Trophoblast cell (in vitro differentiated cells and primary cell): ENCODE measurements around the gene CAPN14.
"Not testable (repeated sequence)": the region's sequence is repeated elsewhere in the genome, so short reads cannot be mapped to it uniquely, and the experiment has no call there.

Source experiments
- DNase-seq, 2 donors: peaks; one replicate each; pipeline ENCODE4 v3.0.0-alpha.2; 2016
- H2AFZ ChIP-seq: 2 replicates; pipeline ENCODE4 v1.6.1; 2013; ENCODE audit warnings: low read length, moderate library complexity, mild to moderate bottlenecking; ENCODE audit not compliant: insufficient read depth, poor library complexity
- H2AK5ac ChIP-seq: 2 replicates; pipeline ENCODE4 v1.6.1; 2013; ENCODE audit warnings: mild to moderate bottlenecking, low read length
- H2BK120ac ChIP-seq: 2 replicates; pipeline ENCODE4 v1.6.1; 2013; ENCODE audit warnings: low read length, mild to moderate bottlenecking, moderate library complexity; ENCODE audit not compliant: insufficient read depth, poor library complexity
- H2BK12ac ChIP-seq: 2 replicates; pipeline ENCODE4 v1.6.1; 2013; ENCODE audit warnings: mild to moderate bottlenecking, low read length, moderate library complexity
- H2BK5ac ChIP-seq: 2 replicates; pipeline ENCODE4 v1.6.1; 2013; ENCODE audit warnings: low read length, low read depth, moderate library complexity, mild to moderate bottlenecking; ENCODE audit not compliant: poor library complexity
- H3K14ac ChIP-seq: 2 replicates; pipeline ENCODE4 v1.6.1; 2013; ENCODE audit warnings: mild to moderate bottlenecking, low read length
- H3K18ac ChIP-seq: 2 replicates; pipeline ENCODE4 v1.6.1; 2013; ENCODE audit warnings: mild to moderate bottlenecking, low read length
- H3K23ac ChIP-seq: 2 replicates; pipeline ENCODE4 v1.6.1; 2013; ENCODE audit warnings: low read length
- H3K27ac ChIP-seq: 2 replicates; pipeline ENCODE4 v1.5.1; 2013; ENCODE audit warnings: low read depth, mild to moderate bottlenecking, inconsistent platforms, low read length, moderate library complexity
- H3K27me3 ChIP-seq: 2 replicates; pipeline ENCODE4 v1.6.1; 2013; ENCODE audit warnings: inconsistent platforms, mild to moderate bottlenecking, low read length, moderate library complexity; ENCODE audit not compliant: insufficient read depth
- H3K36me3 ChIP-seq, 2 experiments: 1 replicate in 1 of 2; 2 replicates in 1 of 2; pipeline ENCODE4 v1.6.1; 2013; ENCODE audit warnings: low read length in 2 of 2, mild to moderate bottlenecking in 2 of 2, moderate library complexity in 1 of 2; ENCODE audit not compliant: insufficient read depth in 2 of 2, control insufficient read depth in 1 of 2
- H3K4ac ChIP-seq: 2 replicates; pipeline ENCODE4 v1.6.1; 2013; ENCODE audit warnings: low read depth, mild to moderate bottlenecking, low read length, moderate library complexity
- H3K4me1 ChIP-seq, 2 experiments: 1 replicate in 1 of 2; 2 replicates in 1 of 2; pipeline ENCODE4 v1.6.1; 2013; ENCODE audit warnings: low read length in 2 of 2, mild to moderate bottlenecking in 2 of 2, moderate library complexity in 1 of 2; ENCODE audit not compliant: insufficient read depth in 2 of 2, control insufficient read depth in 1 of 2
- H3K4me2 ChIP-seq: 2 replicates; pipeline ENCODE4 v1.6.1; 2013; ENCODE audit warnings: inconsistent platforms, mild to moderate bottlenecking, low read length, moderate library complexity
- H3K4me3 ChIP-seq: 2 replicates; pipeline ENCODE4 v1.5.1; 2013; ENCODE audit warnings: mild to moderate bottlenecking, low read depth, low read length, inconsistent platforms
- H3K79me1 ChIP-seq: one replicate; pipeline ENCODE4 v1.6.1; 2013; ENCODE audit warnings: low read length
- H3K79me2 ChIP-seq: 2 replicates; pipeline ENCODE4 v1.6.1; 2013; ENCODE audit warnings: low read length, mild to moderate bottlenecking; ENCODE audit not compliant: control insufficient read depth, insufficient read depth, poor library complexity
- H3K9ac ChIP-seq: 2 replicates; pipeline ENCODE4 v1.6.1; 2013; ENCODE audit warnings: mild to moderate bottlenecking, low read length
- H3K9me3 ChIP-seq: 2 replicates; pipeline ENCODE4 v1.6.1; 2013; ENCODE audit warnings: low read depth, mild to moderate bottlenecking, control low read depth, inconsistent platforms, low read length; ENCODE audit not compliant: insufficient read depth
- H4K12ac ChIP-seq: 2 replicates; pipeline ENCODE4 v1.6.1; 2013; ENCODE audit warnings: low read depth, mild to moderate bottlenecking, low read length, moderate library complexity
- H4K8ac ChIP-seq: 2 replicates; pipeline ENCODE4 v1.6.1; 2013; ENCODE audit warnings: low read depth, mild to moderate bottlenecking, low read length, moderate library complexity
- H4K91ac ChIP-seq: one replicate; pipeline ENCODE4 v1.6.1; 2013; ENCODE audit warnings: low read depth, mild to moderate bottlenecking, low read length, moderate library complexity
- WGBS: extraction: QIAGEN DNeasy Blood & Tissue Kit; methylation state at CpG from one replicate; pipeline ENCODE4 v1.1.7; 2013; ENCODE audit warnings: missing lambda C conversion rate; ENCODE audit not compliant: insufficient read length, insufficient coverage; ENCODE audit errors: extremely low coverage; 5-methylcytosine and 5-hydroxymethylcytosine counted together

Gene CAPN14

GRCh38 chr2:31189141-31189540 is 28.2 kb downstream of the CAPN14 start:
- no peak for DNase-seq
- no peak overlapping the region for H3K4me2 ChIP-seq
- WGBS: no CpG with 5 or more reads among the region's 4 CpGs
- no peaks in the 10 kb centered on the region for H3K4me1 ChIP-seq
- H3K23ac ChIP-seq: no peak overlapping the region
- no peak overlapping the region for H3K9ac ChIP-seq
- H3K9me3 ChIP-seq: no peaks in the 10 kb centered on the region
- H4K12ac ChIP-seq: no peak overlapping the region
- no peak overlapping the region for H4K8ac ChIP-seq
- H2BK5ac ChIP-seq: no peak overlapping the region
- H2AK5ac ChIP-seq: no peak overlapping the region
- no peak overlapping the region for H3K14ac ChIP-seq
- H2BK12ac ChIP-seq: no peak overlapping the region
- H3K79me2 ChIP-seq: no peaks in the 10 kb centered on the region
- H3K4ac ChIP-seq: no peak overlapping the region
- no peak overlapping the region for H3K27ac ChIP-seq
- H3K27me3 ChIP-seq: no peaks in the 10 kb centered on the region
- no peaks in the 10 kb centered on the region for H3K36me3 ChIP-seq
- no peak overlapping the region for H4K91ac ChIP-seq
- H2AFZ ChIP-seq: no peak overlapping the region
- no peak overlapping the region for H2BK120ac ChIP-seq
- no peak overlapping the region for H3K4me3 ChIP-seq
- H3K18ac ChIP-seq: no peak overlapping the region
- H3K79me1 ChIP-seq: no peaks in the 10 kb centered on the region

DNA sequence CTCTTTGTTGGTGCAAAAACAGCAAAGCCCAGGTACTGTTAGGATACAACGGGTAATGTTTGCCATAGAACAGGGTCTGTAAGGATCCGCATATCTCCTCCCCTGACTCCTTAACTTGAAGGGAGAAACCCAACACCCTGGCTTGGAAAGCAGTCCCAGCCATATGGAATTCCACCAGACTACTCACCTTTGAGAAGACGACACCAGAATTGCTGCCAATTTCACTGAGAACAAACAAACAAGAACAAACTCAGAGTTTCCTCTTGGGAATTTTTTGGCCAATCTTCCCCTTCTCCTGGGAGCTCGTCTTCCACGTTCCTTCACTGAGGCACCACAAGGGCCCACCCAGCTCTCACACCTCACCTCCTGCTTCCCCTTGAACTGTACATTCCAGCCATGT is 29.2 kb downstream of the CAPN14 start:
- no peak overlapping the region for H2BK12ac ChIP-seq
- H4K12ac ChIP-seq: no peak overlapping the region
- H3K23ac ChIP-seq: no peak overlapping the region
- H3K18ac ChIP-seq: no peak overlapping the region
- H2AFZ ChIP-seq: no peak overlapping the region
- no peak overlapping the region for H3K27ac ChIP-seq
- no peak overlapping the region for H2BK120ac ChIP-seq
- H3K79me2 ChIP-seq: no peaks in the 10 kb centered on the region
- no peaks in the 10 kb centered on the region for H3K79me1 ChIP-seq
- no peak overlapping the region for H4K8ac ChIP-seq
- H3K9me3 ChIP-seq: no peaks in the 10 kb centered on the region
- H3K14ac ChIP-seq: no peak overlapping the region
- H3K4me3 ChIP-seq: no peak overlapping the region
- H3K4me2 ChIP-seq: no peak overlapping the region
- no CpG with 5 or more reads among the region's 5 CpGs for WGBS
- no peaks in the 10 kb centered on the region for H3K4me1 ChIP-seq
- no peaks in the 10 kb centered on the region for H3K27me3 ChIP-seq
- no peak overlapping the region for H4K91ac ChIP-seq
- no peak overlapping the region for H2BK5ac ChIP-seq
- no peak overlapping the region for H3K4ac ChIP-seq
- no peak for DNase-seq
- no peak overlapping the region for H3K9ac ChIP-seq
- no peaks in the 10 kb centered on the region for H3K36me3 ChIP-seq
- H2AK5ac ChIP-seq: no peak overlapping the region

DNA sequence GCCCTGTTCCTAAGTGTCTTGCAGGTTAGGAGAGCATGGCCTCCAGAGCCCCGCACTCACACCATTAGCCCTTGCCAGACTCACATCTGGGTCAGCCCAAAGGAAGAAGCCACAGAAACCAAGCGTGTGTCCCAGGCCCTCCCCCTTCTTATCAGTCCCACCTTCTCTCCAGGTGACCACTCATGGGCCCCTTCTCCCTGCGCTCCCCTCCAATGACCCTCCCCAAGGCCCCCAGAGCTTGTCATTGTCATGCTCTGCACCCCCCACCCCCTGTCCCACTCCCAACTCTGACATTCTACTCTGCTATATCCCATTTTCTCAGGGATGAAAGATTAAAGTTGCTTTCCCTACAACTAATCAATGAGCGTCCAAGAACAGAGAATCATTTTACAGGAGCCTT is 30.1 kb downstream of the CAPN14 start:
- no peaks in the 10 kb centered on the region for H3K27me3 ChIP-seq
- H3K9ac ChIP-seq: no peak overlapping the region
- no peak overlapping the region for H4K12ac ChIP-seq
- no peak overlapping the region for H2BK12ac ChIP-seq
- no peaks in the 10 kb centered on the region for H3K79me2 ChIP-seq
- WGBS: no CpG with 5 or more reads among the region's 4 CpGs
- H2AK5ac ChIP-seq: no peak overlapping the region
- no peak overlapping the region for H4K8ac ChIP-seq
- no peaks in the 10 kb centered on the region for H3K79me1 ChIP-seq
- H3K36me3 ChIP-seq: no peaks in the 10 kb centered on the region
- no peak overlapping the region for H3K14ac ChIP-seq
- no peak overlapping the region for H3K4me3 ChIP-seq
- H2AFZ ChIP-seq: no peak overlapping the region
- H3K23ac ChIP-seq: no peak overlapping the region
- H3K4ac ChIP-seq: no peak overlapping the region
- H4K91ac ChIP-seq: no peak overlapping the region
- DNase-seq: no peak
- H3K9me3 ChIP-seq: no peaks in the 10 kb centered on the region
- no peak overlapping the region for H3K4me2 ChIP-seq
- H3K18ac ChIP-seq: no peak overlapping the region
- no peak overlapping the region for H3K27ac ChIP-seq
- H3K4me1 ChIP-seq: no peaks in the 10 kb centered on the region
- H2BK120ac ChIP-seq: no peak overlapping the region
- no peak overlapping the region for H2BK5ac ChIP-seq

GRCh38 chr2:31183973-31184372 is 33.3 kb downstream of the CAPN14 start:
- not testable (repeated sequence) for H2AK5ac ChIP-seq, H3K23ac ChIP-seq, H3K18ac ChIP-seq, H3K27ac ChIP-seq, H3K4me3 ChIP-seq, H3K4ac ChIP-seq, H3K27me3 ChIP-seq, H3K4me2 ChIP-seq, H4K8ac ChIP-seq, H3K9ac ChIP-seq, H2BK120ac ChIP-seq, H3K9me3 ChIP-seq, H3K79me1 ChIP-seq, H4K12ac ChIP-seq, H2AFZ ChIP-seq, H2BK5ac ChIP-seq, H3K79me2 ChIP-seq, DNase-seq, H3K14ac ChIP-seq, H4K91ac ChIP-seq, H2BK12ac ChIP-seq, H3K36me3 ChIP-seq, H3K4me1 ChIP-seq
- WGBS: no CpG with 5 or more reads among the region's 7 CpGs
